H9 (cell line): ENCODE data around the gene KRT79. TPM values are rescaled to one million over a fixed set of nuclear protein-coding genes. Genes with fewer than 3 reads are reported as not detected.

Experiments used
- DNase-seq: peaks from one replicate; pipeline ENCODE4 v3.0.0-alpha.2; 2017
- H2AFZ ChIP-seq: one replicate; pipeline ENCODE4 v1.6.1; 2013; ENCODE audit warnings: mild to moderate bottlenecking, low read length, control low read depth, moderate library complexity
- H2AK5ac ChIP-seq: 2 replicates; pipeline ENCODE4 v1.6.1; 2013; ENCODE audit warnings: low read length, control low read depth, mixed read lengths; ENCODE audit not compliant: insufficient read length
- H2BK120ac ChIP-seq: one replicate; pipeline ENCODE4 v1.6.1; 2013; ENCODE audit warnings: low read depth, mild to moderate bottlenecking, low read length, control low read depth, inconsistent platforms; ENCODE audit not compliant: poor library complexity, severe bottlenecking
- H2BK12ac ChIP-seq: 2 replicates; pipeline ENCODE4 v1.6.1; 2013; ENCODE audit warnings: low read length, control low read depth, mixed read lengths, low read depth; ENCODE audit not compliant: insufficient read length
- H2BK15ac ChIP-seq: 2 replicates; pipeline ENCODE4 v1.6.1; 2013; ENCODE audit warnings: low read depth, low read length, control low read depth
- H2BK20ac ChIP-seq: one replicate; pipeline ENCODE4 v1.6.1; 2013; ENCODE audit warnings: low read depth, mild to moderate bottlenecking, low read length, control low read depth, inconsistent platforms; ENCODE audit not compliant: poor library complexity, severe bottlenecking
- H2BK5ac ChIP-seq: 2 replicates; pipeline ENCODE4 v1.6.1; 2013; ENCODE audit warnings: low read length, control low read depth, mixed read lengths; ENCODE audit not compliant: insufficient read length
- H3K14ac ChIP-seq: 2 replicates; pipeline ENCODE4 v1.6.1; 2013; ENCODE audit warnings: low read length, control low read depth; ENCODE audit not compliant: insufficient read depth
- H3K18ac ChIP-seq: 2 replicates; pipeline ENCODE4 v1.6.1; 2013; ENCODE audit warnings: low read depth, mild to moderate bottlenecking, mixed read lengths, low read length, control low read depth; ENCODE audit not compliant: insufficient read length
- H3K23ac ChIP-seq: 2 replicates; pipeline ENCODE4 v1.6.1; 2013; ENCODE audit warnings: low read length, control low read depth, mixed read lengths, low read depth; ENCODE audit not compliant: insufficient read length
- H3K23me2 ChIP-seq: 2 replicates; pipeline ENCODE4 v1.6.1; 2013; ENCODE audit warnings: low read depth, mild to moderate bottlenecking, mixed read lengths, low read length, control low read depth; ENCODE audit not compliant: insufficient read length, poor library complexity, severe bottlenecking
- H3K27ac ChIP-seq: 2 replicates; pipeline ENCODE4 v1.5.1; 2013; ENCODE audit warnings: low read length, control low read depth, mixed read lengths, low read depth; ENCODE audit not compliant: insufficient read length
- H3K27me3 ChIP-seq: 2 replicates; pipeline ENCODE4 v1.6.1; 2013; ENCODE audit warnings: low read length, control low read depth, inconsistent platforms; ENCODE audit not compliant: insufficient read depth
- H3K4ac ChIP-seq: 2 replicates; pipeline ENCODE4 v1.6.1; 2013; ENCODE audit warnings: low read depth, mild to moderate bottlenecking, control low read depth, inconsistent platforms, low read length, moderate library complexity
- H3K4me1 ChIP-seq: 2 replicates; pipeline ENCODE4 v1.6.1; 2013; ENCODE audit warnings: low read length, control low read depth, inconsistent platforms; ENCODE audit not compliant: insufficient read depth
- H3K4me2 ChIP-seq: 2 replicates; pipeline ENCODE4 v1.6.1; 2013; ENCODE audit warnings: low read length, control low read depth, mixed read lengths; ENCODE audit not compliant: insufficient read length, insufficient read depth
- H3K56ac ChIP-seq: 2 replicates; pipeline ENCODE4 v1.6.1; 2013; ENCODE audit warnings: low read depth, mild to moderate bottlenecking, mixed read lengths, low read length, control low read depth; ENCODE audit not compliant: insufficient read length
- H3K79me1 ChIP-seq: 2 replicates; pipeline ENCODE4 v1.6.1; 2013; ENCODE audit warnings: low read depth, mild to moderate bottlenecking, moderate library complexity, low read length, control low read depth, inconsistent platforms; ENCODE audit not compliant: insufficient read depth, poor library complexity, severe bottlenecking
- H3K79me2 ChIP-seq: 2 replicates; pipeline ENCODE4 v1.6.1; 2013; ENCODE audit warnings: low read length, control low read depth, inconsistent platforms; ENCODE audit not compliant: insufficient read depth
- H3K9ac ChIP-seq: 2 replicates; pipeline ENCODE4 v1.6.1; 2013; ENCODE audit warnings: low read length, control low read depth, mixed read lengths; ENCODE audit not compliant: insufficient read length; ENCODE audit errors: extremely low read depth
- H3K9me3 ChIP-seq: one replicate; pipeline ENCODE4 v1.6.1; 2013; ENCODE audit warnings: low read depth, low read length, inconsistent platforms; ENCODE audit not compliant: control insufficient read depth
- H3T11ph ChIP-seq: one replicate; pipeline ENCODE4 v1.6.1; 2013; ENCODE audit warnings: mild to moderate bottlenecking, low read length, control low read depth, inconsistent platforms
- H4K20me1 ChIP-seq: one replicate; pipeline ENCODE4 v1.6.1; 2013; ENCODE audit not compliant: control insufficient read depth, insufficient read length, insufficient read depth
- H4K5ac ChIP-seq: 2 replicates; pipeline ENCODE4 v1.6.1; 2013; ENCODE audit warnings: low read depth, mild to moderate bottlenecking, mixed read lengths, low read length, control low read depth; ENCODE audit not compliant: insufficient read length
- H4K8ac ChIP-seq: replicated peaks from 2 replicates; pipeline ENCODE4 v1.6.1; 2013; ENCODE audit warnings: low read length, control low read depth, mixed read lengths, low read depth; ENCODE audit not compliant: insufficient read length
- H4K91ac ChIP-seq: 2 replicates; pipeline ENCODE4 v1.6.1; 2013; ENCODE audit warnings: low read depth, mild to moderate bottlenecking, moderate library complexity, mixed read lengths, low read length, control low read depth; ENCODE audit not compliant: insufficient read length
- H3K27ac Mint-ChIP-seq, 3 experiments: 2 replicates in 2 of 3; 3 replicates in 1 of 3; pipeline ENCODE4 v1.8.0; 2020 to 2021; ENCODE audit warnings: mixed read lengths in 3 of 3, mild to moderate bottlenecking in 1 of 3, moderate library complexity in 1 of 3
- H3K27me3 Mint-ChIP-seq: 2 replicates; pipeline ENCODE4 v1.8.0; 2021; ENCODE audit warnings: low read depth, mild to moderate bottlenecking, moderate library complexity, mixed read lengths
- H3K36me3 Mint-ChIP-seq, 3 experiments: 2 replicates in 2 of 3; 3 replicates in 1 of 3; pipeline ENCODE4 v1.8.0; 2020 to 2021; ENCODE audit warnings: low read depth in 3 of 3, mixed read lengths in 3 of 3; ENCODE audit not compliant: insufficient read depth in 1 of 3
- H3K4me1 Mint-ChIP-seq, 2 experiments: 2 replicates each; pipeline ENCODE4 v1.8.0; 2020; ENCODE audit warnings: mixed read lengths in 2 of 2
- H3K4me3 Mint-ChIP-seq, 2 experiments: 2 replicates in 1 of 2; 3 replicates in 1 of 2; pipeline ENCODE4 v1.8.0; 2020 to 2021; ENCODE audit warnings: mild to moderate bottlenecking in 2 of 2, mixed read lengths in 2 of 2, moderate library complexity in 1 of 2
- H3K9me3 Mint-ChIP-seq, 2 experiments: 2 replicates in 1 of 2; 3 replicates in 1 of 2; pipeline ENCODE4 v1.8.0; 2020; ENCODE audit warnings: mild to moderate bottlenecking in 2 of 2, mixed read lengths in 2 of 2, moderate library complexity in 1 of 2
- WGBS: extraction: QIAGEN DNeasy Blood & Tissue Kit; methylation state at CpG from one replicate; pipeline ENCODE4 v1.1.7; 2013; ENCODE audit warnings: missing lambda C conversion rate, low lambda C conversion rate, mixed read lengths; ENCODE audit not compliant: insufficient read length; ENCODE audit errors: extremely low coverage; 5-methylcytosine and 5-hydroxymethylcytosine counted together
- total RNA-seq: library from RNA; stranded (reverse); gene quantifications from 2 replicates; pipeline ENCODE4 v1.2.1, GENCODE V29; 2021
- TF ChIP-seq, protein P1 (sequence below): fragments of 200-600 bp; sonication (generic); conservative IDR thresholded peaks from 3 replicates; pipeline ENCODE4 v1.8.0; 2021; ENCODE audit warnings: antibody characterized with exemption, mild to moderate bottlenecking

Gene KRT79
- total RNA-seq, 1 experiment from 2014 or later, result not detected

GRCh38 chr12:52790427-52791270 is 43.5 kb downstream of the KRT79 start:
- no CpG with 5 or more reads among the region's 19 CpGs for WGBS
- H3K27me3 ChIP-seq, result no peaks in the 10 kb centered on the region
- Mint-ChIP-seq H3K27ac (no peak overlapping the region; a peak in 1 of 7 replicates), H3K4me1 (peaks cover 3 to 10% of the 10 kb centered on the region in 2 experiments; a peak in 3 of 4 replicates), H3K36me3 (no peaks in the 10 kb centered on the region), H3K27me3 (peaks cover 9% of the 10 kb centered on the region), H3K9me3 (peaks cover 0 to 2% of the 10 kb centered on the region in 2 experiments; a peak in 2 of 5 replicates), H3K4me3 (no peak overlapping the region; a peak in 1 of 5 replicates)
- no peak overlapping the region for H4K91ac ChIP-seq
- no peak overlapping the region for H3K18ac ChIP-seq
- no peak overlapping the region for H3T11ph ChIP-seq
- no peak overlapping the region for H3K9ac ChIP-seq
- H3K9me3 ChIP-seq, result no peaks in the 10 kb centered on the region
- H2BK5ac ChIP-seq, result no peak overlapping the region
- H3K4me2 ChIP-seq, result no peak overlapping the region
- TF ChIP-seq, protein P1, sequence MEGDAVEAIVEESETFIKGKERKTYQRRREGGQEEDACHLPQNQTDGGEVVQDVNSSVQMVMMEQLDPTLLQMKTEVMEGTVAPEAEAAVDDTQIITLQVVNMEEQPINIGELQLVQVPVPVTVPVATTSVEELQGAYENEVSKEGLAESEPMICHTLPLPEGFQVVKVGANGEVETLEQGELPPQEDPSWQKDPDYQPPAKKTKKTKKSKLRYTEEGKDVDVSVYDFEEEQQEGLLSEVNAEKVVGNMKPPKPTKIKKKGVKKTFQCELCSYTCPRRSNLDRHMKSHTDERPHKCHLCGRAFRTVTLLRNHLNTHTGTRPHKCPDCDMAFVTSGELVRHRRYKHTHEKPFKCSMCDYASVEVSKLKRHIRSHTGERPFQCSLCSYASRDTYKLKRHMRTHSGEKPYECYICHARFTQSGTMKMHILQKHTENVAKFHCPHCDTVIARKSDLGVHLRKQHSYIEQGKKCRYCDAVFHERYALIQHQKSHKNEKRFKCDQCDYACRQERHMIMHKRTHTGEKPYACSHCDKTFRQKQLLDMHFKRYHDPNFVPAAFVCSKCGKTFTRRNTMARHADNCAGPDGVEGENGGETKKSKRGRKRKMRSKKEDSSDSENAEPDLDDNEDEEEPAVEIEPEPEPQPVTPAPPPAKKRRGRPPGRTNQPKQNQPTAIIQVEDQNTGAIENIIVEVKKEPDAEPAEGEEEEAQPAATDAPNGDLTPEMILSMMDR, result 0 out of 3 replicates have a peak, but pooled peaks have one; percentile 19
- no peak overlapping the region; the same call in 1 of the 2 replicates for H3K14ac ChIP-seq
- no peak overlapping the region for H3K27ac ChIP-seq
- no peak overlapping the region for H2AK5ac ChIP-seq
- H2AFZ ChIP-seq, result no peak overlapping the region
- no peak for DNase-seq
- H3K23ac ChIP-seq, result no peak overlapping the region
- H2BK120ac ChIP-seq, result no peak overlapping the region
- H4K5ac ChIP-seq, result no peak overlapping the region
- H2BK12ac ChIP-seq, result no peak overlapping the region
- H3K4ac ChIP-seq, result no peak overlapping the region
- H2BK20ac ChIP-seq, result no peak overlapping the region
- no peaks in the 10 kb centered on the region for H3K79me2 ChIP-seq
- H4K20me1 ChIP-seq, result no peaks in the 10 kb centered on the region
- no peak overlapping the region for H3K56ac ChIP-seq
- H4K8ac ChIP-seq, result no peak overlapping the region
- H3K79me1 ChIP-seq, result no peaks in the 10 kb centered on the region
- H3K23me2 ChIP-seq, result no peaks in the 10 kb centered on the region
- H2BK15ac ChIP-seq, result no peak overlapping the region
- no peaks in the 10 kb centered on the region for H3K4me1 ChIP-seq
